Tibial nerve (tissue), 4 donors: ENCODE results near the gene WDR3. TPM values are rescaled to one million over a fixed set of nuclear protein-coding genes. Genes with fewer than 3 reads are reported as not detected.

Experiments used
- DNase-seq, 2 donors: peaks; one replicate each; pipeline ENCODE4 v3.0.0-alpha.2; 2019; ENCODE audit warnings: low spot score in 2 of 2
- H3K27ac ChIP-seq, 4 donors: fragments of 200-600 bp; sonication (generic) in 3 of 4; one replicate each; pipeline ENCODE4 v1.5.1; 2017 to 2019; ENCODE audit warnings: mild to moderate bottlenecking in 1 of 4
- H3K27me3 ChIP-seq, 2 donors: fragments of 200-600 bp; sonication (generic) in 1 of 2; one replicate each; pipeline versions ENCODE4 v1.5.1 to v1.6.0; 2017 to 2019
- H3K36me3 ChIP-seq, 3 donors: fragments of 200-600 bp; sonication (generic); one replicate each; pipeline ENCODE4 v1.5.1; 2018 to 2019
- H3K4me1 ChIP-seq, 4 donors: fragments of 200-600 bp; sonication (generic) in 3 of 4; one replicate each; pipeline ENCODE4 v1.5.1; 2017 to 2019
- H3K4me3 ChIP-seq, 4 donors: fragments of 200-600 bp; sonication (generic) in 3 of 4; one replicate each; pipeline ENCODE4 v1.5.1; 2017 to 2019; ENCODE audit warnings: mild to moderate bottlenecking in 1 of 4, moderate library complexity in 1 of 4
- H3K9me3 ChIP-seq, 4 donors: fragments of 200-600 bp; sonication (generic) in 3 of 4; one replicate each; pipeline ENCODE4 v1.5.1; 2017 to 2019
- CTCF ChIP-seq, 5 experiments: fragments of 200-600 bp in 3 of 5; fragments of 450-650 bp in 2 of 5; sonication (generic) in 3 of 5; IDR thresholded peaks; one replicate each; pipeline ENCODE4 v1.5.1; 2016 to 2019; ENCODE audit warnings: antibody characterized with exemption in 5 of 5, mild to moderate bottlenecking in 3 of 5, moderate library complexity in 2 of 5
- EP300 ChIP-seq, 2 donors: sonication (generic); formaldehyde crosslinking; IDR thresholded peaks; one replicate each; pipeline ENCODE4 v1.6.1; 2017; ENCODE audit warnings: antibody characterized with exemption in 2 of 2, mild to moderate bottlenecking in 1 of 2
- POLR2A ChIP-seq, 2 donors: fragments of 450-650 bp; IDR thresholded peaks; one replicate each; pipeline ENCODE4 v1.6.1; 2017; ENCODE audit warnings: antibody characterized with exemption in 2 of 2, mild to moderate bottlenecking in 2 of 2, moderate library complexity in 2 of 2
- WGBS, 2 donors: methylation state at CpG; one replicate each; pipeline ENCODE4 v1.1.5; 2018; 5-methylcytosine and 5-hydroxymethylcytosine counted together
- total RNA-seq, 4 donors: library from RNA; depleted of rRNA; stranded (reverse); fragments of >200 nt; gene quantifications; one replicate each; pipeline ENCODE4 v1.1.0, GENCODE V29; 2016

The WDR3 gene
- total RNA-seq, 4 donors from 2014 or later: 7.2 to 10.5 (median 7.7) TPM

GRCh38 chr1:117892512-117892911 lies 37.0 kb upstream of the WDR3 start:
- no peaks in the 10 kb centered on the region for H3K4me1 ChIP-seq
- H3K4me3 ChIP-seq: no peak overlapping the region
- no peaks in the 10 kb centered on the region for H3K27me3 ChIP-seq
- 88 to 91% methylated on average over 2 of the region's 2 CpGs for WGBS, 2 donors
- H3K36me3 ChIP-seq: peaks cover 0 to 22% (median 0%) of the 10 kb centered on the region in 3 donors
- no peak for DNase-seq
- TF ChIP-seq CTCF (IDR thresholded peaks at IDR 0.05): no peak
- TF ChIP-seq POLR2A (IDR thresholded peaks at IDR 0.05): no peak
- TF ChIP-seq EP300 (IDR thresholded peaks at IDR 0.05): no peak
- H3K9me3 ChIP-seq: no peaks in the 10 kb centered on the region
- H3K27ac ChIP-seq: no peak overlapping the region

GRCh38 chr1:117894078-117894477 lies 35.5 kb upstream of the WDR3 start:
- H3K27ac ChIP-seq: no peak overlapping the region
- TF ChIP-seq POLR2A (IDR thresholded peaks at IDR 0.05): no peak
- TF ChIP-seq CTCF (IDR thresholded peaks at IDR 0.05): no peak
- TF ChIP-seq EP300 (IDR thresholded peaks at IDR 0.05): no peak
- no peak overlapping the region for H3K4me3 ChIP-seq
- DNase-seq: no peak
- H3K36me3 ChIP-seq: peaks cover 0 to 38% (median 0%) of the 10 kb centered on the region in 3 donors
- H3K4me1 ChIP-seq: no peaks in the 10 kb centered on the region
- H3K9me3 ChIP-seq: no peaks in the 10 kb centered on the region
- H3K27me3 ChIP-seq: no peaks in the 10 kb centered on the region
- 87 to 96% methylated on average over 1 of the region's 1 CpG for WGBS, 2 donors

GRCh38 chr1:117895482-117896114 lies 33.9 kb upstream of the WDR3 start:
- DNase-seq: peak; percentile 27 to 83
- 13 to 18% methylated on average over 4 of the region's 4 CpGs for WGBS, 2 donors
- Histone ChIP-seq H3K36me3 (peaks cover 0 to 44% (median 0%) of the 10 kb centered on the region in 3 donors), H3K9me3 (no peaks in the 10 kb centered on the region), H3K4me1 (no peaks in the 10 kb centered on the region), H3K4me3 (no peak overlapping the region), H3K27ac (no peak overlapping the region), H3K27me3 (no peaks in the 10 kb centered on the region)
- TF ChIP-seq CTCF (IDR thresholded peaks at IDR 0.05): peak; percentile 51 to 74 (median 63)
- no peak for TF ChIP-seq EP300 (IDR thresholded peaks at IDR 0.05)

- Histone ChIP-seq H3K4me3 (no peak overlapping the region), H3K36me3 (peaks cover 0 to 64% (median 0%) of the 10 kb centered on the region in 3 donors)
Observed at GRCh38 chr1:117897551-117897950, 32.0 kb upstream of the WDR3 start.

More at GRCh38 chr1:117897551-117897950, 32.0 kb upstream of the WDR3 start:
- DNase-seq: no peak
- WGBS, 2 donors: 53 to 66% methylated on average over 4 of the region's 4 CpGs
- no peaks in the 10 kb centered on the region for H3K9me3 ChIP-seq
- TF ChIP-seq CTCF (IDR thresholded peaks at IDR 0.05) (no peak), EP300 (IDR thresholded peaks at IDR 0.05) (no peak), POLR2A (IDR thresholded peaks at IDR 0.05) (no peak)
- H3K27me3 ChIP-seq: no peaks in the 10 kb centered on the region
- H3K4me1 ChIP-seq: no peaks in the 10 kb centered on the region
- no peak overlapping the region for H3K27ac ChIP-seq
